ENCODE measurements around the gene SLC9A9. TPM values are rescaled to one million over a fixed set of nuclear protein-coding genes. Genes with fewer than 3 reads are reported as not detected.

The SLC9A9 gene
- total and polyA plus RNA-seq, 2 experiments from 2014 or later: 2.2 to 6.8 TPM

DNA sequence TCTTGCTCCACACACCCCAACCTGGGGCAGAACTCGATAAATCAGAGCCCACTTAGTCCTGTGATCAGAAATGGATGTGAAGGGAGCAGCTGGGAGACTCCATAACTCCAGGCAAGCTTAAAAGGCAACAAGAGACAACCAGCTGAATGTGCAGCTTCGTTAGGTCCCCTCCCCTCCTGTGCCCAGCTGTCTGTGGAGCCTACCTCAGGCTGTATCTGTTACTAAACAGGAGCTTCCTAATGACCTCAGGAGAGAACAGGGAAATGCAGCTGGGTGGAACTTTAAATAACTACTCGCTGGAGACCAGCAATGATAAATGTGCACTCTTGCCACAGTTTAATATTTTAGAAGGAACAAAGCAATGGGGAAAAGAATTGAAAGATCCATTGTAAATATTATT is 25.9 kb downstream of the SLC9A9 start:
- no peak overlapping the region for H2AFZ ChIP-seq
- DNase-seq (ENCODE audit: low spot score): no peak
- no peak overlapping the region for H3K4me2 ChIP-seq
- H3K9me3 ChIP-seq (ENCODE audit: low read depth): no peaks in the 10 kb centered on the region
- no peak overlapping the region for H3K27ac ChIP-seq
- no peak overlapping the region for H3K4me3 ChIP-seq
- no peaks in the 10 kb centered on the region for H3K79me2 ChIP-seq
- H4K20me1 ChIP-seq (ENCODE audit: insufficient read depth, poor library complexity, severe bottlenecking): no peaks in the 10 kb centered on the region
- H3K9me2 ChIP-seq (replicated peaks; ENCODE audit: insufficient read depth): no peaks in the 10 kb centered on the region
- 57% methylated on average over 3 of the region's 3 CpGs for WGBS (ENCODE audit: low lambda C conversion rate, missing lambda C conversion rate)
- H3K27me3 ChIP-seq: no peaks in the 10 kb centered on the region
- TF ChIP-seq EZH2phosphoT487 (IDR thresholded peaks at IDR 0.05; ENCODE audit: low read depth, severe bottlenecking, unreplicated experiment): no peak
- TF ChIP-seq, protein P1, sequence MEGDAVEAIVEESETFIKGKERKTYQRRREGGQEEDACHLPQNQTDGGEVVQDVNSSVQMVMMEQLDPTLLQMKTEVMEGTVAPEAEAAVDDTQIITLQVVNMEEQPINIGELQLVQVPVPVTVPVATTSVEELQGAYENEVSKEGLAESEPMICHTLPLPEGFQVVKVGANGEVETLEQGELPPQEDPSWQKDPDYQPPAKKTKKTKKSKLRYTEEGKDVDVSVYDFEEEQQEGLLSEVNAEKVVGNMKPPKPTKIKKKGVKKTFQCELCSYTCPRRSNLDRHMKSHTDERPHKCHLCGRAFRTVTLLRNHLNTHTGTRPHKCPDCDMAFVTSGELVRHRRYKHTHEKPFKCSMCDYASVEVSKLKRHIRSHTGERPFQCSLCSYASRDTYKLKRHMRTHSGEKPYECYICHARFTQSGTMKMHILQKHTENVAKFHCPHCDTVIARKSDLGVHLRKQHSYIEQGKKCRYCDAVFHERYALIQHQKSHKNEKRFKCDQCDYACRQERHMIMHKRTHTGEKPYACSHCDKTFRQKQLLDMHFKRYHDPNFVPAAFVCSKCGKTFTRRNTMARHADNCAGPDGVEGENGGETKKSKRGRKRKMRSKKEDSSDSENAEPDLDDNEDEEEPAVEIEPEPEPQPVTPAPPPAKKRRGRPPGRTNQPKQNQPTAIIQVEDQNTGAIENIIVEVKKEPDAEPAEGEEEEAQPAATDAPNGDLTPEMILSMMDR (IDR thresholded peaks at IDR 0.05; ENCODE audit: poor library complexity): no peak
- no peak for TF ChIP-seq EZH2 (IDR thresholded peaks at IDR 0.05; ENCODE audit: borderline replicate concordance)
- H3K4me1 ChIP-seq (ENCODE audit: insufficient read depth): no peaks in the 10 kb centered on the region
- H3K36me3 ChIP-seq (replicated peaks; ENCODE audit: insufficient read depth, low read depth): no peaks in the 10 kb centered on the region

- no peak overlapping the region for H3K4me2 ChIP-seq
- no peaks in the 10 kb centered on the region for H3K36me3 ChIP-seq (replicated peaks; ENCODE audit: insufficient read depth, low read depth)
- WGBS (ENCODE audit: low lambda C conversion rate, missing lambda C conversion rate): 67% methylated on average over 4 of the region's 4 CpGs
- no peak overlapping the region for H3K4me3 ChIP-seq
- H3K4me1 ChIP-seq (ENCODE audit: insufficient read depth): no peaks in the 10 kb centered on the region
- H4K20me1 ChIP-seq (ENCODE audit: insufficient read depth, poor library complexity, severe bottlenecking): no peaks in the 10 kb centered on the region
- TF ChIP-seq EZH2 (IDR thresholded peaks at IDR 0.05; ENCODE audit: borderline replicate concordance): no peak
- TF ChIP-seq, protein P1 (IDR thresholded peaks at IDR 0.05; ENCODE audit: poor library complexity): no peak
- DNase-seq (ENCODE audit: low spot score): no peak
- H3K27me3 ChIP-seq: no peaks in the 10 kb centered on the region
- no peaks in the 10 kb centered on the region for H3K79me2 ChIP-seq
- no peaks in the 10 kb centered on the region for H3K9me2 ChIP-seq (replicated peaks; ENCODE audit: insufficient read depth)
- H3K27ac ChIP-seq: no peak overlapping the region
- H3K9me3 ChIP-seq (ENCODE audit: low read depth): no peaks in the 10 kb centered on the region
- no peak overlapping the region for H2AFZ ChIP-seq
These were observed 26.4 kb downstream of the SLC9A9 start for GRCh38 chr3:143821862-143822261.

DNA sequence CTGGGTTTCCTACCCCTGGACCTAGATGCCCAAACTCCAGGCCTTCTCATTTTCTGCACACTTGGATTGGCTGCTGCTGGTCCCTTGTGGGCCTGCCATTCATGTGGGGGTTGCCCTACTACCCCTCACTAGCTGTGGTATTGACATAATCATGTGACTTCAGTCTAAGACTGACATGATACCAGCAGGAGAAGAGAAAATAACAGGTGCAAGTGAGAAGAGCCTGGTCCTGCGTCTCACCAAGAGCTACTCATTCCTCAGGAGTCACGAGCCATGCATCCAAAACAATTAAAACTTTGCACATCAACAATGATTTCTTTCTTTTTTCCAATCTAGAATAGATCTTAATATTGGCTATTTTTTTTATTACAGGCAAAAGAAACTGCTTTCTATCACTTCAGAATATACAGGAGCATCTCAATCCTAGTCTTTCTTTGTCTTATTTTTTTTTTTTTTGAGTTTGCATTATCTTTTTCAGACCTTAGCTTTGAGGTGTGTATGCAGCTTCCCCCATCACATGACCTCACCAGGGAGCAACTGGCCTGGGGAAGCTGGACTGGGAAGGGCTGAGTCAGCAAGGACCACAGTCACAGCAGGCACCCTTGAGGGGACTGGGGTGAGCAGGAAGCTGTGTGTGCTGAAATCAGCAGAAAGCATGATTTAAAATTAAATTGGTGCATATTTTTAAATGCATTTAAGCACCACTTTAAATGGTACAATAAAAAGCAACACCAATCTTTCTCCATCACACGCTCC is 27.6 kb downstream of the SLC9A9 start:
- H3K27me3 ChIP-seq: no peaks in the 10 kb centered on the region
- H4K20me1 ChIP-seq (ENCODE audit: insufficient read depth, poor library complexity, severe bottlenecking): no peaks in the 10 kb centered on the region
- no peak overlapping the region for H3K4me2 ChIP-seq
- no peaks in the 10 kb centered on the region for H3K4me1 ChIP-seq (ENCODE audit: insufficient read depth)
- no peak overlapping the region for H3K4me3 ChIP-seq
- 92% methylated on average over 3 of the region's 3 CpGs for WGBS (ENCODE audit: low lambda C conversion rate, missing lambda C conversion rate)
- H3K9me3 ChIP-seq (ENCODE audit: low read depth): no peaks in the 10 kb centered on the region
- no peak overlapping the region for H2AFZ ChIP-seq
- no peaks in the 10 kb centered on the region for H3K79me2 ChIP-seq
- H3K36me3 ChIP-seq (replicated peaks; ENCODE audit: insufficient read depth, low read depth): no peaks in the 10 kb centered on the region
- DNase-seq (ENCODE audit: low spot score): no peak
- no peak for TF ChIP-seq EZH2 (IDR thresholded peaks at IDR 0.05; ENCODE audit: borderline replicate concordance)
- TF ChIP-seq, protein P1 (IDR thresholded peaks at IDR 0.05; ENCODE audit: poor library complexity): no peak
- no peak for TF ChIP-seq EZH2phosphoT487 (IDR thresholded peaks at IDR 0.05; ENCODE audit: low read depth, severe bottlenecking, unreplicated experiment)
- H3K9me2 ChIP-seq (replicated peaks; ENCODE audit: insufficient read depth): no peaks in the 10 kb centered on the region
- H3K27ac ChIP-seq: no peak overlapping the region
